Measurements from ENCODE around the gene CNPY3. TPM values are rescaled to one million over a fixed set of nuclear protein-coding genes. Genes with fewer than 3 reads are reported as not detected.
"Not testable (repeated sequence)": the region's sequence is repeated elsewhere in the genome, so short reads cannot be mapped to it uniquely, and the experiment has no call there.

CNPY3 gene
- total RNA-seq, 2 experiments from 2014 or later, result 37.6 to 41.0 TPM

DNA sequence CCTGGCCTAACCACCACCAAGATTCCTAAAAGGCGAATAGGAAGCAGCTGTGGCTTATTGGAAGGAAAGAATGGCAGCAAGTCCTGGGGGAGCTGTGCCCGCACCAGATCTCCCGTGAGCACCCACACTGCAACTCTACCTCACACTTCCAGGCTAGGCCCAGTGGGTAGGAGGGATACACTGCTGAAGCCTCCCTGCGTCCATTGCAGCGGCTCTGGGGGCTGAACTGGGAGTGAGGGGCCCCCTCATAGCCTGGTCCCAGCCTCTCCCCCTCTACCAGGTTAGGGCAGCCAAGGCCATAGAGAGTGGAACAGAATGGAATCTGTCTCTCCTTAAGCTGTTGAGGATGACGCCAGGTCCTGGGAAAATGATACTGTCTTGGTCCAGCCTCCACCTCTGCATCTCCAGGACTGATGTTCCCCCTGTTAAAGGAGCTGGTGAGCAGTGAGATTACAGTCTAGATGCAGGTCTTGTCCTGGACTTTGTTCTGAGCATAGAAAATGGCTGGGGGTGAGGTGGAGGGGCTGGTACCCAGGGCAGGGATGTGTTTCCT, 11.3 kb downstream of the CNPY3 start:
- H3K9me3 Mint-ChIP-seq, result no peaks in the 10 kb centered on the region
- DNase-seq, result no peak
- CTCF ChIA-PET, result interaction anchor here (0.5 kb wide), 1 partner anchor 42 kb away, joined by 3 read pairs; no protein-coding TSS in a partner anchor
- intact Hi-C loops (cut with micrococcal nuclease), result no loop called here
- H3K27me3 Mint-ChIP-seq (ENCODE audit: low read depth), result no peaks in the 10 kb centered on the region
- peaks cover 23% of the 10 kb centered on the region for H3K36me3 Mint-ChIP-seq (ENCODE audit: low read depth)
- H3K4me3 Mint-ChIP-seq, result no peak overlapping the region
- H3K27ac Mint-ChIP-seq, result peak overlapping the region; percentile 20
- no peaks in the 10 kb centered on the region for H3K4me1 Mint-ChIP-seq (ENCODE audit: low read depth)

DNA sequence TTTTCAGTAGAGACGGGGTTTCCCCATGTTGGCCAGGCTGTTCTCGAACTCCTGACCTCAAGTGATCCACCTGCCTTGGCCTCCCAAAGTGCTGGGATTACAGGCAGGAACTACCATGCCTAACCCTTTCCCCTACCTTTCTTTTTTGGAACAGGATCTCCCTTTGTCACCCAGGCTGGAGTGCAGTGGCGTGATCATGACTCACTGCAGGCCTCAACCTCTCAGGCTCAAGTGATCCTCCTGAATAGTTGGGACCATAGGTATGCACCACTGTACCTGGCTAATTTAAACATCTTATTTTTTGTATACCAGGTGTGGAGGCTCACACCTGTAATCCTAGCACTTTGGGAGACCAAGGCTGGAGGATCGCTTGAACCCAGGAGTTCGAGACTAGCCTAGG, 12.1 kb downstream of the CNPY3 start:
- DNase-seq; H3K4me3 Mint-ChIP-seq; H3K9me3 Mint-ChIP-seq; intact Hi-C loops (cut with micrococcal nuclease); H3K27ac Mint-ChIP-seq; H3K27me3 Mint-ChIP-seq (ENCODE audit: low read depth); H3K4me1 Mint-ChIP-seq (ENCODE audit: low read depth): not testable (repeated sequence)
- CTCF ChIA-PET, result interaction anchor here (0.6 kb wide), 1 partner anchor 925 kb away, joined by 4 read pairs; no protein-coding TSS in a partner anchor
- peaks cover 21% of the 10 kb centered on the region for H3K36me3 Mint-ChIP-seq (ENCODE audit: low read depth)

DNA sequence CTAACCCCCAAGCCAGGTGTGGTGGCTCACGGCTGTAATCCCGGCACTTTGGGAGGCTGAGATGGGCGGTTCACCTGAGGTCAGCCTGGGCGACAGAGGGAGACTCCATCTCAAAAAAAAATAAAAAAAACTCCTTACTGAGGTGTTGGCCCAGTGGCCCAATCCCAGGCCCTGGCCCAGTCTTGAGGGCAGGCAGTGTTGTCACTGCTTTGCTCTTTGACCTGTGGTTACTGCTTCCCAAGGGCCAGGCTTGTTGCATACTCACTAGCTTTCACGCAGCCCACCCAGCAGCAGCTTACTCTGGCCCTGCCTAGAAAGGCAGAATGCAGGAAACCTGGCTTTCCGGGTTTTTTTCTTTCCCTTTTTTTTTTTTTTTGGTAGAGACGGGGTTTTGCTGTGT, 13.2 kb downstream of the CNPY3 start:
- no peak for DNase-seq
- Mint-ChIP-seq H3K27me3 (ENCODE audit: low read depth) (no peaks in the 10 kb centered on the region), H3K36me3 (ENCODE audit: low read depth) (peaks cover 19% of the 10 kb centered on the region), H3K4me3 (no peak overlapping the region), H3K4me1 (ENCODE audit: low read depth) (no peaks in the 10 kb centered on the region), H3K9me3 (no peaks in the 10 kb centered on the region), H3K27ac (no peak overlapping the region)
- CTCF ChIA-PET, result no interaction called here
- intact Hi-C loops (cut with micrococcal nuclease), result no loop called here

DNA sequence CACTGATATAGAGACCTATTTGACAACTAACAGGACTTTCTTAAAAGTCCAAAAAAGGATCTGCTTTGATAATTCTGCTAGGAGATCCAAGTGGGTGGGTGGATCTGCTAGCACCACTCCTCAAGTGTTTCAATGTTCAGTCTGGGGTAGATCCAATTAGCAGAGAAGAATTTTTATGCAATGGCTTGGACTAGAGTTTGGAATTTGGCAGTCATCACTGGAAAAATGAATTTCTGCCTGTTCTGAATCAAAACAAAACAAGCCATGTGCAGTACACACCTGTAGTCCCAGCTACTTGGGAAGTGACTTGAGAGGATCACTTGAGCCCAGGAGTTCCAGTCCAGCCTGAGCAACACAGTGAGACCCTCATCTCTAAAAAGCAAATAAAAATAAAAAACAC, 18.7 kb downstream of the CNPY3 start:
- intact Hi-C loops (cut with micrococcal nuclease), result no loop called here
- Mint-ChIP-seq H3K4me1 (ENCODE audit: low read depth) (no peaks in the 10 kb centered on the region), H3K9me3 (no peaks in the 10 kb centered on the region), H3K27ac (no peak overlapping the region), H3K4me3 (no peak overlapping the region), H3K36me3 (ENCODE audit: low read depth) (peaks cover 6% of the 10 kb centered on the region), H3K27me3 (ENCODE audit: low read depth) (no peaks in the 10 kb centered on the region)
- CTCF ChIA-PET, result no interaction called here
- DNase-seq, result no peak

DNA sequence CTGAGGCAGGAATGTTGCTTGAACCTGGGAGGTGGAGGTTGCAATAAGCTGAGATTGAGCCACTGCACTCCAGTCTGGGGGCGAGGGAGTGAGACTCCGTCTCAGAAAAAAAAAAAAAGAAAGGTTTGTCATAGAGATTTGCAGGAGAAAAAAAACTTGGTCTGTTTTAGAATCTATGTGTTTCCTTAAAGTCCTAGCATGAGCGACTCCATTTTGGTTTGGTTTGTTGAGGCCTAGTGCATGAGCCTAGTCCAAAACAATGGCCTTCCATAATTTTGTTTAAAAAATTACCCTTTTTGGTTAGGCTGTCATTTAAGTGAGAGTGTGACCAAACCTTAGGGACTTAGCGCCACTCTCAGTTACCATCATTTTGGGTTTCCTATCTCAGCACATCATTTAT, 23.1 kb downstream of the CNPY3 start:
- no peaks in the 10 kb centered on the region for H3K4me1 Mint-ChIP-seq (ENCODE audit: low read depth)
- H3K9me3 Mint-ChIP-seq, result no peaks in the 10 kb centered on the region
- no peak overlapping the region for H3K4me3 Mint-ChIP-seq
- CTCF ChIA-PET, result no interaction called here
- no peaks in the 10 kb centered on the region for H3K27me3 Mint-ChIP-seq (ENCODE audit: low read depth)
- intact Hi-C loops (cut with micrococcal nuclease), result no loop called here
- DNase-seq, result no peak
- H3K27ac Mint-ChIP-seq, result no peak overlapping the region
- no peaks in the 10 kb centered on the region for H3K36me3 Mint-ChIP-seq (ENCODE audit: low read depth)

DNA sequence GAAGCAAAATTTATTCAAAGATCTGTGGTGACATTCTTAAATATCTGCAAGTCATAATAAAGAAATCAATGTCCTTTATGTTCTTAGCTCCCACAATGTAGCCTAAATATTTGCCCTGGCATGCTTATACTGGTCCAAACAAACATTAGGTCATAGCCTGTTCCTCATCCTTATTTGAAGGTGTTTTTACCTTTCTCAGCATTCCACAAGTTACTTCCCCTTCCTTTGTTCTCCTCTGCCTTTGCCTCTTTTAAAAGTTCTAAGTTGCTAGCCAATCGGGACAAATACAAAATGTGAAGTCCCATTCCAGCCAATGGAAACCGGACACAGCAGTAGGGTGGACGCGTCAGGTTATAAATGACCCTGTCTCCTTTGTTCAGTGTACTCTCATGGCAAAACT, 25.1 kb downstream of the CNPY3 start:
- H3K4me3 Mint-ChIP-seq; H3K27ac Mint-ChIP-seq; H3K36me3 Mint-ChIP-seq (ENCODE audit: low read depth); intact Hi-C loops (cut with micrococcal nuclease); H3K9me3 Mint-ChIP-seq; DNase-seq; H3K4me1 Mint-ChIP-seq (ENCODE audit: low read depth); H3K27me3 Mint-ChIP-seq (ENCODE audit: low read depth); CTCF ChIA-PET: not testable (repeated sequence)

DNA sequence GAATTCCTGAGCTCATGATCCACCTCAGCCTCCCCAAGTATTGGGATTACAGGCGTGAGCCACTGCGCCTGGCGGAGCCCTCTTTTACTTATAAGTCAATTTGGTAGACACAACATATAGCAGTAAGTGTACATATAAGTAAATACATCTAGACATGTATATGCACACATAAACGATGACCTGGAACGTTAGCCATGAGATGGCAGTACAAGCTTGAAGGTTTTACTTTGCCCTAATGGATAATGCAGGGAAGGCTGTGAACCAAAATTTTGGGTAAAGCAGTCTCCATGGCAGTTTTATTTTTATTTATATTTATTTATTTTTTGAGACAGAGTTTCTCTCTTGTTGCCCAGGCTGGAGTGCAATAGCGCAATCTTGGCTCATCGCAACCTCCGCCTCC, 28.8 kb downstream of the CNPY3 start:
- peaks cover 6% of the 10 kb centered on the region for H3K36me3 Mint-ChIP-seq (ENCODE audit: low read depth)
- H3K4me3 Mint-ChIP-seq, result no peak overlapping the region
- no peaks in the 10 kb centered on the region for H3K9me3 Mint-ChIP-seq
- no peak overlapping the region for H3K27ac Mint-ChIP-seq
- intact Hi-C loops (cut with micrococcal nuclease), result loop anchor here (2.0 kb wide), 1 partner anchor 185 kb away; no protein-coding TSS in a partner anchor
- peaks cover 20% of the 10 kb centered on the region for H3K4me1 Mint-ChIP-seq (ENCODE audit: low read depth)
- CTCF ChIA-PET, result interaction anchor here (0.6 to 1.6 kb wide), 4 partner anchors 22 to 185 kb away, joined by 3 to 5 read pairs (median 3); no protein-coding TSS in a partner anchor
- DNase-seq, result no peak
- no peaks in the 10 kb centered on the region for H3K27me3 Mint-ChIP-seq (ENCODE audit: low read depth)

DNA sequence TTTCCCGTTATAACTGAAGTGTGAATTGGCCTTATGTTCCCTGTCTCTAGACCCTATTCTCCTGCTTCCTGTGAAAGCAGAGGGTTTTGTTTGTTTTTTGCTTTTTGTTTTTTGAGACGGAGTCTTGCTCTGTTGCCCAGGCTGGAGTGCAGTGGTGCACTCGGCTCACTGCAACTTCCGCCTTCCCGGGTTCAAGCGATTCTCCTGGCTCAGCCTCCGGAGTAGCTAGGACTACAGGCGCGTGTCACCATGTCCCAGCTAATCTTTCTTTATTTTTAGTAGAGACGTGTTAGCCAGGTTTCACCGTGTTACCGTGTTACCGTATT, 30.6 kb downstream of the CNPY3 start:
- peaks cover 9% of the 10 kb centered on the region for H3K36me3 Mint-ChIP-seq (ENCODE audit: low read depth)
- H3K27me3 Mint-ChIP-seq (ENCODE audit: low read depth), result no peaks in the 10 kb centered on the region
- H3K4me3 Mint-ChIP-seq, result peak overlapping the region; percentile 54
- CTCF ChIA-PET, result interaction anchor here (1.4 kb wide), 1 partner anchor 184 kb away, joined by 6 read pairs; no protein-coding TSS in a partner anchor
- peaks cover 20% of the 10 kb centered on the region for H3K4me1 Mint-ChIP-seq (ENCODE audit: low read depth)
- intact Hi-C loops (cut with micrococcal nuclease), result loop anchor here (2.0 kb wide), 2 partner anchors 59 to 183 kb away; no protein-coding TSS in a partner anchor
- H3K9me3 Mint-ChIP-seq, result no peaks in the 10 kb centered on the region
- H3K27ac Mint-ChIP-seq, result no peak overlapping the region
- no peak for DNase-seq

DNA sequence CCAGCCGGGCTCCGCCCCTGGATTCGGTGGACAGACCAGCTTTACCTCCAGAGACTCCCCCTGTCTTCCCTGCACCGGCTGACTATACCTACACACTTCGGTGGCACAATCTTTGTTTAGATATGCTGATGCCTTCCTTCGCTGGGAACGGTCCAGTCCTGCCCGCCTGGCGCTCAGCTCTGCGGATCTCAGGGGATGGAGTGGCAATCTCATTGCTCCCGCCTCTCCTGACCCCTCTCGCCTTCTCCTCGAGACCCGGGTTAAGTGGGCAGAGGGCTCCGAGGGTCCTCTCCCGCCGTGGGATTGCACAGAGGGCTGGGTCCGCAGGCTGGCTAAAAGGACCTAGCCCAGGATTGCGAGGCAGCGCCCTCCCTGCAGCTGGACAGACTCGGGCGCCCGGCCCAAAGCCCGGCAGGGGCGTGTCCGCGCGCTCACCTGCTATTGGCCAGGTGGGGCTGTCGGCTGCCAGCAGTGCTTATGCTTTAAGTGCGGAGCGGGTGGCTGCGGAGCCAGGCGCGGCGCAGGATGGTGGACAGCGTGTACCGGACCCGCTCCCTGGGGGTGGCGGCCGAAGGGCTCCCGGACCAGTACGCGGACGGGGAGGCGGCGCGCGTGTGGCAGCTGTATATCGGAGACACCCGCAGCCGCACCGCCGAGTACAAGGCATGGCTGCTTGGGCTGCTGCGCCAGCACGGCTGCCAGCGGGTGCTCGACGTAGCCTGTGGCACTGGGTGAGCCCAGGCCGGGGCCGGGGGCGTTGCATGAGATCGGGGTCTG, 31.2 kb downstream of the CNPY3 start, which contains the start of gene GNMT:
Gene GNMT, plus strand, starts transcription at position 512 of the 777 bp plus-strand sequence. Its CDS starts 14 bp downstream, at position 526.
- intact Hi-C loops (cut with micrococcal nuclease), result loop anchor here (2.0 kb wide), 1 partner anchor 60 kb away; no protein-coding TSS in a partner anchor
- CTCF ChIA-PET, result interaction anchor here (1.4 kb wide), 1 partner anchor 183 kb away, joined by 6 read pairs; no protein-coding TSS in a partner anchor
- no peak within 1 kb of the TSS for H3K27ac Mint-ChIP-seq

DNA sequence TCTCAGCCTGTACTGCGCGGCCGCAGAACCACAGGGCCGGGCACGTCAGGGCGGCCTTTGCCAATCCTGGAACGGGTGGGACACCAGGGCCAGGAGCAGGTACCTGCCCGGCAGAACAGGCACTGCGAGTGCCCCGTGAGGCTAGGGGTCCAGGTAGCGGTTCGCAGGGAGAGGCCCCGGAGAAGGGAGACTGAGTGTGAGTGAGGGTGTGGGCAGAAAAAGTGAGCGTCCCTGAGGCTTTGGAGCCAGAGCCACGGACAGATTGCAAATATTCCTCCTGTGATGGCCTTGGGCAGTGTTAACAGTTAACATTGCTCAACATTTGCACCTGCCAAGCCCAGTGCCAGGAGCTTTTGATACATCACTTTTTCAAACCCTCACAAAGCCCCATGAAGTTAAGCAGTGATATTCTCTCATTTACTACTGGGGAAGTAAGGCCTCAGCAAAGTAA, 31.8 kb downstream of the CNPY3 start:
- peaks cover 15% of the 10 kb centered on the region for H3K36me3 Mint-ChIP-seq (ENCODE audit: low read depth)
- peaks cover 20% of the 10 kb centered on the region for H3K4me1 Mint-ChIP-seq (ENCODE audit: low read depth)
- no peaks in the 10 kb centered on the region for H3K9me3 Mint-ChIP-seq
- no peak overlapping the region for H3K27ac Mint-ChIP-seq
- no peak for DNase-seq
- peak overlapping the region; percentile 54 for H3K4me3 Mint-ChIP-seq
- CTCF ChIA-PET, result interaction anchor here (1.4 kb wide), 1 partner anchor 183 kb away, joined by 6 read pairs; no protein-coding TSS in a partner anchor
- no peaks in the 10 kb centered on the region for H3K27me3 Mint-ChIP-seq (ENCODE audit: low read depth)
- intact Hi-C loops (cut with micrococcal nuclease), result loop anchor here (2.0 kb wide), 1 partner anchor 60 kb away; no protein-coding TSS in a partner anchor

More for the DNA sequence above, 31.2 kb downstream of the CNPY3 start, which contains the start of gene GNMT:
- Mint-ChIP-seq H3K4me3 (peak within 1 kb of the TSS; percentile 54), H3K4me1 (ENCODE audit: low read depth) (peaks cover 20% of the 10 kb centered on the region), H3K36me3 (ENCODE audit: low read depth) (peaks cover 12% of the 10 kb centered on the region), H3K27me3 (ENCODE audit: low read depth) (no peaks in the 10 kb centered on the region), H3K9me3 (no peaks in the 10 kb centered on the region)
- DNase-seq, result peak; percentile 34

DNA sequence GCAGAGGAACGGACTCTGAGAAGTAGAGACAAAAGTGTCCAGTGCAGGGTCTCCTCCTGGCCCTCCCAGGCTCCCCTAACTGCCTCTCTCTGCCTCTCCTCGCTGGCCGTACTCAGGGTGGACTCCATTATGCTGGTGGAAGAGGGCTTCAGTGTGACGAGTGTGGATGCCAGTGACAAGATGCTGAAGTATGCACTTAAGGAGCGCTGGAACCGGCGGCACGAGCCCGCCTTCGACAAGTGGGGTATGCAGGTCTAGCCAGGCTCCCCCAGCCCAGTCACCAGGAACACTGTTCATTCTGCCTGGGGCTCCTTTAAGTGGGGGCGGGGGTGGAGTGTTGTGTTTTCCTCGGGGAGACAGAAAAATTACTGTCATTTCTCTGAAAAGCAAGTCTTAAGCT, 32.8 kb downstream of the CNPY3 start:
- H3K27ac Mint-ChIP-seq, result no peak overlapping the region
- no peak overlapping the region for H3K4me3 Mint-ChIP-seq
- no peak for DNase-seq
- H3K36me3 Mint-ChIP-seq (ENCODE audit: low read depth), result peaks cover 15% of the 10 kb centered on the region
- H3K27me3 Mint-ChIP-seq (ENCODE audit: low read depth), result no peaks in the 10 kb centered on the region
- H3K4me1 Mint-ChIP-seq (ENCODE audit: low read depth), result peaks cover 20% of the 10 kb centered on the region
- CTCF ChIA-PET, result no interaction called here
- no peaks in the 10 kb centered on the region for H3K9me3 Mint-ChIP-seq
- intact Hi-C loops (cut with micrococcal nuclease), result no loop called here

DNA sequence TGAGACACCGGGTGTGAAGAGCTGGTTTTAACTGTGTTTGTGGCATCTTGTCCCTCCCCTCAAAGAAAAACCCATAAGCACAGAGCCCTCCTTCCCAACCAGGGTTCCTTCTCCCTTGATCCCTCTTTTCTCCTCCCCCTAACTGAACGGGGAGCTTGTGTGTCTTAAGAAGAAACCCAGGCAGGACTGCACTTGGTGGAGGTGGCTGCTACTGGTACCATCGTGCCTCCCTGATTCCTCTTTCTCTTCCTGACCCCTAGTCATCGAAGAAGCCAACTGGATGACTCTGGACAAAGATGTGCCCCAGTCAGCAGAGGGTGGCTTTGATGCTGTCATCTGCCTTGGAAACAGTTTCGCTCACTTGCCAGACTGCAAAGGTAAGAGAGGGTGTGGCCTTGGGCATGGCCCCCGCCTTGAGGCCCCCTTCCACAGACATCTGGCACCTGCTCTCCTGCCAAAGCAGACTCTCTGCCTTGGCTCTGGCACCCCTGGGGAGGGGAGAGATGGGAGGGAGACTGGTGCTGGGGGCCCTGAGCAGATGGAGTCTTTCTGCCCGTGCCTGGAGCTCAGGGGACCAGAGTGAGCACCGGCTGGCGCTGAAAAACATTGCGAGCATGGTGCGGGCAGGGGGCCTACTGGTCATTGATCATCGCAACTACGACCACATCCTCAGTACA, 33.4 kb downstream of the CNPY3 start:
- Mint-ChIP-seq H3K27me3 (ENCODE audit: low read depth) (no peaks in the 10 kb centered on the region), H3K9me3 (no peaks in the 10 kb centered on the region), H3K36me3 (ENCODE audit: low read depth) (peaks cover 15% of the 10 kb centered on the region), H3K27ac (no peak overlapping the region), H3K4me1 (ENCODE audit: low read depth) (peaks cover 20% of the 10 kb centered on the region), H3K4me3 (no peak overlapping the region)
- CTCF ChIA-PET, result interaction anchor here (0.5 to 1.3 kb wide), 3 partner anchors 28 to 52 kb away, joined by 3 to 4 read pairs (median 3); no protein-coding TSS in a partner anchor
- no peak for DNase-seq
- intact Hi-C loops (cut with micrococcal nuclease), result no loop called here

Data from activated naive CD4-positive, alpha-beta T cell treated with anti-CD3 and anti-CD28 coated beads for 36 hours (primary cell).